GM12891 (cell line): ENCODE results near the gene CD244.

Source experiments
- POLR2A ChIP-seq: IDR thresholded peaks from 2 replicates; pipeline ENCODE4 v1.6.1; 2011; ENCODE audit warnings: low read depth, low read length, control low read depth
- SPI1 ChIP-seq: IDR thresholded peaks from 2 replicates; pipeline ENCODE4 v1.6.1; 2011; ENCODE audit warnings: low read depth, low read length, control low read depth
- TAF1 ChIP-seq: IDR thresholded peaks from 2 replicates; pipeline ENCODE4 v1.6.1; 2011; ENCODE audit warnings: low read depth, low read length, control low read depth

- no peak for TF ChIP-seq POLR2A
- TF ChIP-seq TAF1: no peak
- TF ChIP-seq SPI1: no peak
Observed at GRCh38 chr1:160910170-160910750, 47.6 kb upstream of the CD244 start.
